GM20431 (cell line): ENCODE results near the gene TNS3.

Experiments
- in situ Hi-C: fragments of 300-500 bp; cut with MseI, MboI; formaldehyde crosslinking; loops from one replicate; pipeline ENCODE4 v1.15.0; 2020; ENCODE audit warnings: low sequenced_read_pairs; ENCODE audit not compliant: unreplicated experiment

TNS3 gene

GRCh38 chr7:47233996-47234395 lies 347.9 kb downstream of the TNS3 start:
- in situ Hi-C loops = no loop called here

DNA sequence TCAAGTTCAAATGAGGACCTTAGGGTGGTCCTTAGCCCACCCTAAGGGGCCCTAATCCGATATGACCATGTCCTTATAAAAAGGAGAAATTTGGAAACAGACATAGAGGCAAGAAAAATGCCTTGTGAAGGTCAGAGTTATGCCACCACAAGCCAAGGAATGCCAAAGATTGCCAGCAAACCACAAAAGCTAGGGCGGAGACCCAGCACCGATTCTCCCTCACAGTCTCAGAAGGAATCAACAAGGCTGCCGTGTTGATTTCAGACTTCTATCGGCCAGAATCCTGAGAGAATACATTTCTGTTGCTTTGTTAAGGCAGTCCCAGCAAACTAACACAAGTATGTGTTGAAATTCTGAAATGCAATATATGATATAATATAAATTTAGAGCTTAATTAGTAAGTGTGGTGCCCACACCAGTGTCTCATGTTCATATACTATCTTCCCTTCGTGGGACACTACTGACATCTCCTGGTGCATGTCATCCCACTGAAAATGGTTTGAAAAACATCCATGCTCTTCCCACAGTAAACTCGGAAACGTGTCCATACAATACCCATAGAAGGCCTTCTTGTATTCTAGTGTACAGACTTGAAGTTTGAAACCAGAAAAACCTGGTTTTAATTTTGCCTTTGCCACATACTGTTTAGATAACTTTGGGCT lies 349.0 kb downstream of the TNS3 start:
- in situ Hi-C loops = no loop called here

- in situ Hi-C loops = no loop called here
Observed at GRCh38 chr7:47231627-47232026, 350.3 kb downstream of the TNS3 start.

DNA sequence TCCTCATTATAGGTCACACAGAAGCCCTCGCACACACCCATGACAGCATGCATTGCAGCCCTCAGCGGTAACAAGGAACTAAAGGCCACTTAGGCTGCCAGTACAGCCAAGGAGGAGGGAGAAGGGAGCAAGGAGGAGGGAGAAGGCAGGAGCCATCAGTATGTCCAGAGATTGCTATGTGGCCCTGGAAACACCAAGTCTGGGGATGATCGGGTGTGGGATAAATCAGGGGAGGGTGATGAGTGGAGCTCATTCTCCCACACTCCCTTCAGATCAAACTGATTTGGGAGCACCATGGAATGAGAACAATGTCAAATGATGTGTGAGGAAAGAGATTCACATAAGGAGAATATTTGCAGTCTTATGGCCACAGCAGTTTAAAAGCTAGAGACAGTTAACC lies 350.9 kb downstream of the TNS3 start:
- in situ Hi-C loops = no loop called here

DNA sequence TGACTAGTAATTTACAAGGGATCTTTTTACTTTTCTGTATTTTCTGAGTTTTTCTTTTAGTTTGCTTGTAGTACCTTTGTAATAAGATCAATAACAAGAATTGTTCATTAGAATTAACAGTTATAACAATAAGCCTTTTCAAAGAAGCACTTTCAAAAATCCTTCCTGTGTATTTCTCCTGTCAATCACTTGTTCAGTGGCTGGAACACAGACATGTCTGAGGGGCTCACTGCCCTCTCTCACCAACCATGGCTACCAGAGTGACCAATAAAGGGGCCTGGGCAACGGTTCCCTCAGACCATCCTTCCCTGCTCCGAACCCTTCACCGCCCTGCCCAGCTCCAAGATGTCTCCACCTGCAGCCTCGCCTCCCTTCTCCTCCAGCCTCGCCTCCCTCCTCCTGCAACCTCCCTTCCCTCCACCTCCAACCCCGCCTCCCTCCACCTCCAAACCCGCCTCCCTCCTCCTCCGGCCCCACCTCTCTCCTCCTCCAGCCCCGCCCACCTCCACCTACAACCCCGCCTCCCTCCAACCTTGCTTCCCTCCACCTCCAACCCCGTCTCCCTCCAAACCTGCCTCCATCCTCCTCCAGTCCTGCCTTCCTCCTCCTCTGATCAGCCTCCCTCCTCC lies 353.4 kb downstream of the TNS3 start:
- in situ Hi-C loops = no loop called here

DNA sequence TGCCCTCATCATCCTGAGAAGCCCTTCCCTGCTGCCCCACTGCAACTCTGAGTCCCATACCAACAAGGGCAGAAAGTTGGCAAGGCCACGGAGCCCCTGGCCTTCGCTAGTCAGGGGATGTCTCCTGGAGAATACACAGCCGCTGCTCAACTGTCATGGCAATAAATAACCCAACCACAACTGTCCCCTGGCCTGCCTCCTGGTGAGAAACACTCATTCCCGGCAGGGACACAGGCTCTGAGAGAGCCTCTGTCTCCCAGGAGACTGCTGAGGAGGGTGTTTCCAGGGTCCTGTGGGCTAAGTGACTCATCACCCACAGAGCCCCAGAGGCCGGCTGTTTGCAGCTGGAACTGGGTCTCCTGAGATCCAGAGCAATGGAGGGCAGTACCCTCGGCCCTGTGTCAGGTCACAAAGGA lies 354.1 kb downstream of the TNS3 start:
- in situ Hi-C loops = no loop called here

DNA sequence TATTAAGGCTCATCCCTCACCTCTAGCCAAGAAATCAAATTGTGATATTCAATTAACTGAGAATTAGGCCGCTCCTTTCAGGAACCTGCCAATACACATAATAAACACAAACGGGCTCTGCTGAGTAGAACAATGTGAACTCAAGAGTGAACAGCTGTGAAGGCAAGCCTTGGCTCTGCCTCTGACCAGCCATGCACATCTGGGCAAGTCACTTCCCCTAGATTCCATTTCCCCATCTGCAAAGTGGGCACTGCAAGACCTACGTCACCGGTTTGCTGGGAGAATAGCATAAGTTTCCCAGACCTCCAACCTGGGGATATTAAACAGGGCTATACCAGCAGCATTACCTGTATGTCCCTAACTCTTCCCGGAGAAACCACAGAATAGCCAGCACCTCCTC lies 355.2 kb downstream of the TNS3 start:
- in situ Hi-C loops = no loop called here

- in situ Hi-C loops = no loop called here
Observed at GRCh38 chr7:47225387-47226131, 356.4 kb downstream of the TNS3 start.
